Right ventricle myocardium inferior (tissue), 1 donor: Measurements from ENCODE around the gene DYSF. TPM values are rescaled to one million over a fixed set of nuclear protein-coding genes. Genes with fewer than 3 reads are reported as not detected.

ENCODE experiments used
- ATAC-seq: fragments of 200-7000 bp; cut with Tn5 transposase; one replicate; pipeline ENCODE4 v1.9.1; 2020; ENCODE audit warnings: mild to moderate bottlenecking, moderate library complexity
- DNase-seq: peaks from one replicate; pipeline ENCODE4 v3.0.0; 2021; ENCODE audit errors: missing footprints
- intact Hi-C: fragments of 100-400 bp; cut with DNase I; formaldehyde crosslinking; loops from one replicate; pipeline ENCODE4 v1.11.0; 2022
- total RNA-seq: library from RNA; stranded (reverse); fragmentation: NEBNext Ultra II Directional; extraction: Animal tissue kit (Norgen Biotek cat#: 25700); gene quantifications from one replicate; pipeline ENCODE4 v1.2.1, GENCODE V29; 2021
- donor health status: DM: no; HTN: yes; CAD: no; lungs with severe emphysema.

DYSF gene
- total RNA-seq, 1 donor from 2014 or later, result 57.8 TPM

DNA sequence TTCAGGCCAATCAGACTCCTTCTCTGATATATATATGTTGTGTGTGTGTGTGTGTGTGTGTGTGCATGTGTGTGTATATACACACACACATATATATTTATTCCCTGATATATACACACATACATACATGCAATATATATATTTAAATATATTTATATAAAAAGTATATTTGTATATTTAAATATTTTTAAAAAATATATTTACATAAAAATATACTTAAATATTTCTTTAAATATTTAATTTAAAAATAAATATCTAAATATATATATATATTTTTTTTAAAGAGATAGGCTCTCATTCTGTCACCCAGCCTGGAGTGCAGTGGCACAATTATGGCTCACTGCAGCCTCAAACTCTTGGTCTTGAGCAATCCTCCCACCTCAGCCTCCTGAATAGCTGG, 281.3 kb downstream of the DYSF start:
- no peak for ATAC-seq
- DNase-seq, result no peak
- intact Hi-C loops, result no loop called here

DNA sequence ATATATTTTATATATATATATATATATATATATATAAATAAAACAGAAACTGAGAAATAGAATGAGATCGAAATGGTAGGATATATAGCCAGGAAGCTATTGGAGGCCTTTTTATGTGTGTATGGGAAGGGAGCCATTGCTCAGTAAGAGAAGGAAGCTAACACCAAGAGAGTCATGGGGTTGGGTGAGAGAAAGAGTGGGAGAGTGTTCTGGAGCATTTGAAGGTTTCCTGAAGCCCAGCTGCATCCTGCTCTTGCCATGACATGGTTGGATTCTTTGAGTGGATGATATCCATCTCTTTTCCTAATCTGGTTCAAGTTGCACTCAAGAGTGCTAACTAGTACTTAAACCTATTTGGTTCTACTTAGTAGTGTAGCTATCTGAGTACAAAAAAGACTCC, 282.3 kb downstream of the DYSF start:
- intact Hi-C loops, result no loop called here
- no peak for DNase-seq
- ATAC-seq, result no peak

Other genes starting within 250 kb of the DYSF start
- 64.9 TPM for gene PAIP2B, start 226.5 kb upstream of the DYSF start, total RNA-seq
- 91.9 TPM for gene ZNF638, start 121.8 kb upstream of the DYSF start, total RNA-seq